Measurements from ENCODE around the gene TGFBI.

TGFBI gene

DNA sequence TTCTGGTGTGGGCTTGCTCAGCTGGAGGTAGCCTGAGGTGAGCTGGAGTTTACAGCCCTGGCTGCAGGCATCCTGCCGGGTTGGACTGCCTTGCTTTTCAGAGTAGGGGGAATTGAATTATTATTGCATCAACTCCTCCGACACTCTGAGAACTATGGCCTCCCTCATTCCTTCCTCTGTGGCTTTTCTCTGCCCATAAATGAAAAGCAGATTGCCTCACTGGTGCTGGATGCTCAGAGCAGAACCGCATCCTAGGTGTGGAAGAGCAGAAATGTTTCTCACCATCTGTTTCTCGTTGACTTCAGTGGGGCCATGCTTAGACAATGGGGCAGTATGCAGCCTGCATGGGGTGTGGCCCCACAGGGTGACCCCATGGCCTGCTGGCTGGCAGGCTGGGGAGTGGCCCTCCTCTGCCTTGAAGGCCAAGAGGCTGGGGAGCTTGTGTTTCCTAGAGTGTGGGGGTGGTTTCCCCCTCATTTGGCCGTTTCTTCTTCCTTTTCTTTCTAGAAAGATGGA is 27.3 kb upstream of the TGFBI start:
- no peak for DNase-seq (ENCODE audit: low read depth in 2 of 2)

DNA sequence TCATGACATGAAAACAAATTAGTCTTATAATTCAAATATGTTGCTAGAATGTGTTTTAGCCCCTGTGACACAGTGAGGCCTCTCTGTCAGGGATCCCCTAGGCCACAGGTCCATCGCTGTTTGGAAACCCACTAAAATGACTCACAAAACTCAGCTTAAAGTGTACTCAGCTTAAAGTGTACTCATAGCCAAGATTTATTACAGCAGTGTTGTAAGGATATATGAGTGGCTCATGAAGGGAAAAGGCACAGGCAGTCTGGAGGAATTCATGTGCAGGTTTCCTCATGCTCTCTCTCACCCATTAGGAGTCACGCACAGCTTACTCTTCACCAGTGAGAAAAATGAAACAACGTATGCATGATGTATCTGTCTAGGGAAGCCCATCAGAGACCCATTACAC is 24.4 kb upstream of the TGFBI start:
- no peak for DNase-seq (ENCODE audit: low read depth in 2 of 2)

- DNase-seq (ENCODE audit: low read depth in 2 of 2): no peak
These were observed 23.3 kb upstream of the TGFBI start for GRCh38 chr5:136005476-136005875.

DNA sequence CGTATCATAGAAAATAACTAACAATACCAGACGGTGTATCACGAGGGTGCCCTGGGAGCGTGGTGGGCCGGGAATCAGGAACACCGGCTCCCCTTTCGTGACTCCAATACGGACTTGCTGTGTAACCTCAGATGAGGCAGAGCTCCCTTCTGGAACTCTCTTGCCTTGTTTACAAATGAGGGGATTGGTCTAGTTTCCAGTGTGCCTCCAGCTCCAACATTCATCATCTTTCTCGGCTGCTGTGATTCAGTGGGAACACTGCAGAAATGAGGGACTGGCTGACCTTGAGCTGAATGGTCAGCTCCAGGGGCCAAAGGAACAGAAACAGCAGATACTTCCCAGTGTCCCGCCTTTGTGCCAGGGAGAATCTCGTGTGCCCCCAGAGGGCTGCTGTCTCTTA is 22.6 kb upstream of the TGFBI start:
- DNase-seq (ENCODE audit: low read depth in 2 of 2): no peak

- no peak for DNase-seq (ENCODE audit: low read depth in 2 of 2)
These were observed 22.0 kb upstream of the TGFBI start for GRCh38 chr5:136006761-136007251.

DNA sequence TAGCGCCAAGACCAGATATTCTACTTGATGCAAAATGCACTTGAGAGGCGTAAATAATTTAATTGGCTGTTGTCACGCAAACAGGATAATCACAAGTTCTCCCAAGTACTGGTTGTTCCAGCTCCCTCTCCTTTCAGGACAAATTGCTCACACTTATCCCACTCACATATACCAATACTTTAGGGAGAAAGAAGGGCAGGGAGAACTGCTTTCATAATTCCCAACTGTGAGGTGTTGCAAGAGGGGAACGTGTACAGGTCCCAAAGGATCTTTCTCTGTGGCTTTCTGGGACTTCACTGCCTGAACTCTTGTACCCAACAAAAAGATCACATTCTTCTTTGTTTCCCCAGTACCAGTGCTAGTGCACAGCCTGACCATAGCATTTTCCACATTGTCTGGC is 21.5 kb upstream of the TGFBI start:
- DNase-seq (ENCODE audit: low read depth in 2 of 2): no peak

DNA sequence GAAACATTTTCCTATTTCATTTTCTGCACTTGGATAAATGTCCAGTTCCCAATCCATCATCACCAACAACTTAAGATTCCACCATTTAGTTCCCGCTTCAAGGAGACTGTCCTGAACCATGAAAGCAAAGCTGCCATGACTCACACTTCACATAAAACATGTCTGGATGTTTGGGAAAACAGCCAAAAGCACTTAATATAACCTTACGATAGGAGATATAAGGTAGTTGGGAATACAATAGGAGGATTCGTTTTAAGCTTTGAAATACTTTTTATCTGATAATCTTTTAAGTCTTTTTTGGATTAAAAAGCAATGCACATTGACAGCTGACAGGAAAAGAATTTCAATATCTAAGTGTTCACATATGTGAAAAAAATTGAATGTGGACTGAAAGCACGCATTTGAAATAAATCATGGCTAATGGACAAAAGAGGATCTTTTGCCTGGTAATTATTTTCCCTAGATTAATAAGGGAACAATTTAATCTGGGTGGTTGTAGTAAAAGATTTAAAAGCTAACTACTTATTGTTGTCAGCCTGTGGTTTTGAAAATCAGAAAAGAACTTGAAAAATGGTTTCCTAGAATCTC is 17.3 kb upstream of the TGFBI start:
- DNase-seq (ENCODE audit: low read depth in 2 of 2): no peak

DNA sequence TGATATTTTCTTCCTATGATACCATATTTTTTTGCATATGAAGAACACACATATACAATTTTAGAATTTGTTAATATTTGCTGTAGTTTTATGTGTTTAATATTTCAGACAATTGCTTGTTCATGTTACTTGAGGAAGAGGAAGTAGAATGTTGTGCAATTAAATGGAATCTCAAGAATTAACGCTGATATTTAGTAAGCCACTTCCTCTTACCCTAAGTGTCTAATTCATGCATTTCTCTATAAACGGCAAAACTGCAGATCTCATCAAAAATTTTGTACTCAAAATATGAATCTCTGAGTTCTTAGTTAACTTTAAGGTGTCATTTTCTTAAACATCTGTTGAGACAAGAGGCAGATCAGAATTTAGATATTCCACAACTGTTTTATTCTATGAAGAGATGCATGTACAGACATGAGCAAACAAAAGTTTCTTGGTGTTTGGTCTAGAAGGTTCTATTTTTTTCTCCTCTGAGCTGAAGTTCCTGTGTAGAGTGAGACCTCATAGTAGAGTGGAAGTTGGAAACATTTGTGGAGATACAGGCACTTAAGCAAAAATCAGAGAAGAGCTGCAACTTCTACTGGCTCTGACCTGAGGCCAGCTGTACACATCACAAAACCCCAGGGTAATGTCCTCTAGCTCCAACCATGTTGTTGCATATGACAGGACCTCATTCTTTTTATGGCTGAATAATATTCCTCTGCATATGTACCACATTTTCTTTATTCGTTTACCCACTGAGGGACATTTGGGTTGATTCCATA is 16.6 kb upstream of the TGFBI start:
- DNase-seq (ENCODE audit: low read depth in 2 of 2): no peak

- DNase-seq (ENCODE audit: low read depth in 2 of 2): no peak
These were observed 15.2 kb upstream of the TGFBI start for GRCh38 chr5:136013559-136013958.

GRCh38 chr5:136014049-136015002 is 14.5 kb upstream of the TGFBI start:
- DNase-seq (ENCODE audit: low read depth in 2 of 2): no peak

DNA sequence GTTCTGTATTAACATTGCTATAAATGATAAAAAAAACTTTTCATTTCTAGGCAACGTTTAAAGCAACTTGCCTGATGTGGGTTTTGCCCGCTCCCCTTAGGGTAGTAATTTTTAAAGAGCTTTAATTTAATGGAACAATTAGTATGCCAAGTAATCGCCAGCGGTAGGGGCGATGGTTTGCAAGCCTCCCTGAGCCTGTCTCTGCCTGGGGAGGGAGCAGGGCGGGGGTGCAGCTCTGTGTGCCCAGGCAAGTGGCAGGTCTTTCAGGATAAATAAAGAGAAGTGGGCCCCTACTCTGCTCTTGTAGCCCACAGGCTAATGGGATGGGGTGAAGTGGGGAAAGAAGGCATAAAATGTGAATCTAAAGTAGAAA is 13.8 kb upstream of the TGFBI start:
- no peak for DNase-seq (ENCODE audit: low read depth in 2 of 2)

- DNase-seq (ENCODE audit: low read depth in 2 of 2): no peak
These were observed 12.7 kb upstream of the TGFBI start for GRCh38 chr5:136015966-136016650.

- DNase-seq (ENCODE audit: low read depth in 2 of 2): no peak
These were observed 11.8 kb upstream of the TGFBI start for GRCh38 chr5:136016945-136017530.

DNA sequence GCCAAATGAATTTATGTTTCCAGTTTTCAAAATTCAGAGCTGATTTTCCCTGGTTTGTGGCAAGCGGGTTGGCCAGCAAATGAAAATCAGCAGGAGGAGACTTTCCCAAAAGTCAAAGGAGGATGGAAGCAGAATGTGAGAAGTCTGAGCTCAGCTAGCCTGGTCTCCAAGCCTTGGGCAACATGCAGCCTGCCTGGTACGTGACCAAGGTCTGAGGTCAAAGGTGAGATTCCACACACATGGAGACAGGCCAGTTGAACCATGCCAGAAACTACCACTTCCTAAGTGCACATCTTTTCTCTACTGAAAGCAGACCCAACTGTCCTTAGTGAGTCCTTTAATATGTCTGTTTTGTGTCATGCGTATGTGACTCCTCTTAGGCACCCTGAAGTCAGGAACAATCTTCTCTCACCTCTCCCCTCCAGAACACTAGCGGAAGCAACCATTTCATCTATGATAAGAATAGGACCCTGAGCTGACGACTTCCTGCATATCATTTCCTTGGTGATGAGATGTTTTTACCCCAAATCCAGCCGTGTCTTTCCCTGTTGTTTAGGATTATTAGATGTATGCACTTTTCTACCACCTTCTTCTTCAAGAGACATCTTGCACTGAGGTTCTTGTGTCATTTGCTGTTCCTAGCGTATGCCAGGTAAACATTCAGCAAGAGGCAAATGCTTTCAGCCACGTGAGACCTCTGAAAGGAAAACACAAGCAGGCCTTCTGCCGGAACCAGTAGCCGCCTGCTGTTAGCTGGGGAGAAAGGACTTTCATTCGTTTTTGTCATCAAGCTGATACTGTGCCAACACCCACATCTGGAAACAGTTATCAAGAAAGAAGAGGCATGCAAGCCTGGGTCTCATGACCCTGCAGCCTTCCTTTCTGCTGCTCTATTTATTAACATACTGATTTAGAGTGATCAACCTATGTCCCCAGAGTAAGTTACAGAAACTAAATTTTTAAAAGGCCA is 9.7 kb upstream of the TGFBI start:
- no peak for DNase-seq (ENCODE audit: low read depth in 2 of 2)

- DNase-seq (ENCODE audit: low read depth in 2 of 2): no peak
These were observed 8.8 kb upstream of the TGFBI start for GRCh38 chr5:136020001-136020382.

DNA sequence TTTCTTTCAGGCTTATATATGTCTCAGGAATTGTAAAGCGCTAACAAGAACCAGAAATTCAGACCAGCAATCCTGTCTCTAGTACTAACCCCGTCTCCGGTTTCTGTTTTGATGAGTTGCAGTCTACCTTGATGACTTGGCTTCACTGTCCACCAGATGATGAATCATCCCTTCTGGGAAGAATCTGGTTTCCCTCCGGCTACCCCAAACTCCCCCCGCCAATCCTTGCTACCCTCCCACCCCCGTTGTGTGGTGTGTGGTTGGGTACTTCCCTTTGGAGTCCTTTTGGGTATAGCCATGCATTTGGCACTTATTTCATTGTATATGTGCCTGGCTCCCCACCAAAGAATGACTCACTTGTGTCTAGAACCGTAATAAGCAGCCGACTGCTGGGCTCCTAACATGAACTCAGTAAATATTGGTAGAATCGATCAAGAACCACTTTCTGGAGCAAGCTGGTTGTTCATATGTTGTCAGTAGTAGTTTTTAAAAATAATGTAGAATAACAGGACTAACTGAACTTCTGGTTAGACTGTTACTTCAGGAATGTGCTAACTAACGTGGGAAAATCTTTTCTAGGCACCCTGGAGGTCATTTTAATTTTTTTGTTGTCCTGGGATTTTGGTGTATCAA is 8.3 kb upstream of the TGFBI start:
- peak in 1 of 2 donors; percentile 16 for DNase-seq (ENCODE audit: low read depth in 2 of 2)

- no peak for DNase-seq (ENCODE audit: low read depth in 2 of 2)
These were observed 7.8 kb upstream of the TGFBI start for GRCh38 chr5:136021016-136021405.

DNA sequence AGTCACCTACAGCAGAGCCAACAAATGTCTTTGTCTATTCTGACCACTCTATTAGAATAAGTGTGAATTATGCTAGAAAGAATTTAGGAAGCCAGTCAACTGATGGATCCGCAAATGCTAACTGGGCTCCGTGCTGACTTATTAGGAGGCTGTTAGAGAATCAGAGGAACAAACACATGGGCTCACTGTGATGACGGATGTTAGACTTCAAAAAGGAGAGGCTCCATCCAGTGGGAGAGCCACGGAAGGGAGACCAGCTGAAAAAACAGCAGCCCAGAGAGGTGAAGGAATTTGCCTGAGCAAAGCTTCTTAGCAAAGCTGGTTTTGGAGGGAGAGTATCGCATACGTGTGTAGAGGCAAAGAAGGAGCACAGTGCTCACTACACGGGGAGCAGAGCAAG is 5.8 kb upstream of the TGFBI start:
- no peak for DNase-seq (ENCODE audit: low read depth in 2 of 2)

DNA sequence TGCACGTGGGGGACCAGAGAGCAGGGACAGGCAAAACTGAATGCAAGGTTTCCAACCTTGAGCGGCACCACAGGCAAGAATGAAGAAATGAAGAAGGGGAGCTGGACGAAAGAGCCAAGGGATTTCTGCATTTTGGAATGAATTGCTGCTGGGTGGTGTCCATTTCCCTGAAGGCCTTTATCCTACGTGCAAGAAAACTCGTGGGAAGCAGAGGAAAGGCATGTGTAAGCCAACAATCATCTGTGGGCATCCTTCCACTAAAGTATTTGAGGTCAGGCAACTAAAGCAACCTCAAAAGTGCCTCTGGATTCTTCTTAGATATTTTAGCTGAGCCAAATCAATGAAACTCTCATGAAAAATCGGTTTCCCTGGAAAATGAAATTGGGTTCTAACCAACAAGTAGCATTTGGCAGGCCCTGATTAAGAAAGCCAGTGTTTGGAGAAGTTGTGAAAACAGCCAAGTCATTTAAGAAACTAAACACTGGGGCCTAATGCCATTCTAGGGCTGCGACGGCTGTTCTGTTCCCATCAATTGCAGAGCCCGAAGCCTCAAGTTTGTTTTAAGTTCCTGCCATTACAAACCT is 4.7 kb upstream of the TGFBI start:
- DNase-seq (ENCODE audit: low read depth in 2 of 2): no peak

Measured in stimulated activated CD8-positive, alpha-beta memory T cell treated with anti-CD3 and anti-CD28 coated beads, Interleukin-2, amount 100 ng/mL, for 48 hours (primary cell).